ENCODE data around the gene OR52H1.

Gene OR52H1

GRCh38 chr11:5541427-5541826 lies 6.9 kb downstream of the OR52H1 start:
- no peak overlapping the region for H3K4ac ChIP-seq (ENCODE audit: low read depth in 1 of 2, low read length in 2 of 2)
- no peak overlapping the region for H4K8ac ChIP-seq (ENCODE audit: low read length)
- H3K4me3 ChIP-seq (ENCODE audit: insufficient read depth in 1 of 2, low read depth in 1 of 2, low read length in 2 of 2): no peak overlapping the region
- H3K9me3 ChIP-seq (ENCODE audit: control insufficient read depth, low read length): no peaks in the 10 kb centered on the region
- 80% methylated on average over 1 of the region's 1 CpG for WGBS
- no peak overlapping the region for H3K18ac ChIP-seq (ENCODE audit: low read depth in 1 of 2, low read length in 2 of 2)
- H3K9ac ChIP-seq (ENCODE audit: low read length): no peak overlapping the region
- no peak overlapping the region for H3K14ac ChIP-seq (ENCODE audit: low read length in 2 of 2)
- H2AFZ ChIP-seq (ENCODE audit: low read depth, low read length): no peak overlapping the region
- no peak overlapping the region for H4K91ac ChIP-seq (ENCODE audit: low read length)
- H3K23ac ChIP-seq (ENCODE audit: low read length in 2 of 2): no peak overlapping the region
- H3K4me2 ChIP-seq (ENCODE audit: low read length, poor library complexity, severe bottlenecking): no peak overlapping the region
- H3K36me3 ChIP-seq (ENCODE audit: control insufficient read depth in 1 of 2, insufficient read depth in 2 of 2, low read depth in 1 of 2, low read length in 2 of 2): no peaks in the 10 kb centered on the region
- no peak overlapping the region for H3K27ac ChIP-seq (ENCODE audit: low read length, poor library complexity, severe bottlenecking)
- DNase-seq: no peak
- H2AK5ac ChIP-seq (ENCODE audit: low read length, severe bottlenecking): no peak overlapping the region
- no peaks in the 10 kb centered on the region for H3K79me1 ChIP-seq (replicated peaks; ENCODE audit: low read length, poor library complexity, severe bottlenecking)
- no peak overlapping the region for H2BK120ac ChIP-seq (ENCODE audit: low read depth, low read length)
- H3K4me1 ChIP-seq (ENCODE audit: control insufficient read depth, insufficient read depth, low read depth, low read length): no peaks in the 10 kb centered on the region
- H2BK5ac ChIP-seq (ENCODE audit: low read depth, low read length, poor library complexity, severe bottlenecking): no peak overlapping the region
- H2BK15ac ChIP-seq (ENCODE audit: low read depth, poor library complexity, severe bottlenecking): no peak overlapping the region
- H2BK12ac ChIP-seq (ENCODE audit: low read length in 2 of 2): no peak overlapping the region
- no peaks in the 10 kb centered on the region for H3K27me3 ChIP-seq (ENCODE audit: control insufficient read depth in 1 of 2, insufficient read depth in 1 of 2, low read length in 2 of 2)

- Histone ChIP-seq H3K4me3 (ENCODE audit: insufficient read depth in 1 of 2, low read depth in 1 of 2, low read length in 2 of 2) (no peak overlapping the region), H3K9ac (ENCODE audit: low read length) (no peak overlapping the region), H3K14ac (ENCODE audit: low read length in 2 of 2) (no peak overlapping the region), H3K18ac (ENCODE audit: low read depth in 1 of 2, low read length in 2 of 2) (no peak overlapping the region), H3K27ac (ENCODE audit: low read length, poor library complexity, severe bottlenecking) (no peak overlapping the region), H2BK5ac (ENCODE audit: low read depth, low read length, poor library complexity, severe bottlenecking) (no peak overlapping the region), H4K91ac (ENCODE audit: low read length) (no peak overlapping the region), H2BK15ac (ENCODE audit: low read depth, poor library complexity, severe bottlenecking) (no peak overlapping the region), H3K36me3 (ENCODE audit: control insufficient read depth in 1 of 2, insufficient read depth in 2 of 2, low read depth in 1 of 2, low read length in 2 of 2) (no peaks in the 10 kb centered on the region), H3K4me1 (ENCODE audit: control insufficient read depth, insufficient read depth, low read depth, low read length) (no peaks in the 10 kb centered on the region), H2AK5ac (ENCODE audit: low read length, severe bottlenecking) (no peak overlapping the region), H3K9me3 (ENCODE audit: control insufficient read depth, low read length) (no peaks in the 10 kb centered on the region), H4K8ac (ENCODE audit: low read length) (no peak overlapping the region), H3K23ac (ENCODE audit: low read length in 2 of 2) (no peak overlapping the region), H2BK12ac (ENCODE audit: low read length in 2 of 2) (no peak overlapping the region), H2BK120ac (ENCODE audit: low read depth, low read length) (no peak overlapping the region), H3K27me3 (ENCODE audit: control insufficient read depth in 1 of 2, insufficient read depth in 1 of 2, low read length in 2 of 2) (peaks cover 0 to 3% of the 10 kb centered on the region in 2 experiments), H2AFZ (ENCODE audit: low read depth, low read length) (no peak overlapping the region), H3K79me1 (replicated peaks; ENCODE audit: low read length, poor library complexity, severe bottlenecking) (no peaks in the 10 kb centered on the region), H3K4ac (ENCODE audit: low read depth in 1 of 2, low read length in 2 of 2) (no peak overlapping the region), H3K4me2 (ENCODE audit: low read length, poor library complexity, severe bottlenecking) (no peak overlapping the region)
- no peak for DNase-seq
These were observed 11.9 kb downstream of the OR52H1 start for GRCh38 chr11:5536482-5536881.

GRCh38 chr11:5534046-5534445 lies 14.3 kb downstream of the OR52H1 start:
- Histone ChIP-seq H3K79me1 (replicated peaks; ENCODE audit: low read length, poor library complexity, severe bottlenecking) (no peaks in the 10 kb centered on the region), H3K4me2 (ENCODE audit: low read length, poor library complexity, severe bottlenecking) (no peak overlapping the region), H2AK5ac (ENCODE audit: low read length, severe bottlenecking) (no peak overlapping the region), H3K4me3 (ENCODE audit: insufficient read depth in 1 of 2, low read depth in 1 of 2, low read length in 2 of 2) (no peak overlapping the region), H3K27me3 (ENCODE audit: control insufficient read depth in 1 of 2, insufficient read depth in 1 of 2, low read length in 2 of 2) (peaks cover 0 to 4% of the 10 kb centered on the region in 2 experiments), H3K23ac (ENCODE audit: low read length in 2 of 2) (no peak overlapping the region), H4K8ac (ENCODE audit: low read length) (no peak overlapping the region), H2BK15ac (ENCODE audit: low read depth, poor library complexity, severe bottlenecking) (no peak overlapping the region), H2BK12ac (ENCODE audit: low read length in 2 of 2) (no peak overlapping the region), H3K9me3 (ENCODE audit: control insufficient read depth, low read length) (no peaks in the 10 kb centered on the region), H3K9ac (ENCODE audit: low read length) (no peak overlapping the region), H3K14ac (ENCODE audit: low read length in 2 of 2) (no peak overlapping the region), H3K4ac (ENCODE audit: low read depth in 1 of 2, low read length in 2 of 2) (no peak overlapping the region), H3K27ac (ENCODE audit: low read length, poor library complexity, severe bottlenecking) (no peak overlapping the region), H2BK5ac (ENCODE audit: low read depth, low read length, poor library complexity, severe bottlenecking) (no peak overlapping the region), H3K4me1 (ENCODE audit: control insufficient read depth, insufficient read depth, low read depth, low read length) (no peaks in the 10 kb centered on the region), H3K36me3 (ENCODE audit: control insufficient read depth in 1 of 2, insufficient read depth in 2 of 2, low read depth in 1 of 2, low read length in 2 of 2) (no peaks in the 10 kb centered on the region), H2BK120ac (ENCODE audit: low read depth, low read length) (no peak overlapping the region), H3K18ac (ENCODE audit: low read depth in 1 of 2, low read length in 2 of 2) (no peak overlapping the region), H4K91ac (ENCODE audit: low read length) (no peak overlapping the region), H2AFZ (ENCODE audit: low read depth, low read length) (no peak overlapping the region)
- DNase-seq: no peak
- WGBS: 80% methylated on average over 1 of the region's 1 CpG

GRCh38 chr11:5531053-5531831 lies 17.1 kb downstream of the OR52H1 start:
- H3K79me1 ChIP-seq (replicated peaks; ENCODE audit: low read length, poor library complexity, severe bottlenecking): no peaks in the 10 kb centered on the region
- H4K8ac ChIP-seq (ENCODE audit: low read length): no peak overlapping the region
- no peak overlapping the region for H3K14ac ChIP-seq (ENCODE audit: low read length in 2 of 2)
- H3K27ac ChIP-seq (ENCODE audit: low read length, poor library complexity, severe bottlenecking): no peak overlapping the region
- H3K27me3 ChIP-seq (ENCODE audit: control insufficient read depth in 1 of 2, insufficient read depth in 1 of 2, low read length in 2 of 2): peaks cover 0 to 14% of the 10 kb centered on the region in 2 experiments
- H2BK12ac ChIP-seq (ENCODE audit: low read length in 2 of 2): no peak overlapping the region
- no peak overlapping the region for H3K23ac ChIP-seq (ENCODE audit: low read length in 2 of 2)
- no peak overlapping the region for H3K18ac ChIP-seq (ENCODE audit: low read depth in 1 of 2, low read length in 2 of 2)
- no peak overlapping the region for H3K4ac ChIP-seq (ENCODE audit: low read depth in 1 of 2, low read length in 2 of 2)
- WGBS: 100% methylated on average over 2 of the region's 2 CpGs
- no peak for DNase-seq
- no peak overlapping the region for H2AK5ac ChIP-seq (ENCODE audit: low read length, severe bottlenecking)
- H3K4me3 ChIP-seq (ENCODE audit: insufficient read depth in 1 of 2, low read depth in 1 of 2, low read length in 2 of 2): no peak overlapping the region
- H2BK120ac ChIP-seq (ENCODE audit: low read depth, low read length): no peak overlapping the region
- H2AFZ ChIP-seq (ENCODE audit: low read depth, low read length): no peak overlapping the region
- no peak overlapping the region for H3K9ac ChIP-seq (ENCODE audit: low read length)
- no peak overlapping the region for H2BK5ac ChIP-seq (ENCODE audit: low read depth, low read length, poor library complexity, severe bottlenecking)
- H3K36me3 ChIP-seq (ENCODE audit: control insufficient read depth in 1 of 2, insufficient read depth in 2 of 2, low read depth in 1 of 2, low read length in 2 of 2): no peaks in the 10 kb centered on the region
- H4K91ac ChIP-seq (ENCODE audit: low read length): no peak overlapping the region
- H3K4me1 ChIP-seq (ENCODE audit: control insufficient read depth, insufficient read depth, low read depth, low read length): peaks cover 2% of the 10 kb centered on the region
- no peaks in the 10 kb centered on the region for H3K9me3 ChIP-seq (ENCODE audit: control insufficient read depth, low read length)
- H3K4me2 ChIP-seq (ENCODE audit: low read length, poor library complexity, severe bottlenecking): no peak overlapping the region
- H2BK15ac ChIP-seq (ENCODE audit: low read depth, poor library complexity, severe bottlenecking): no peak overlapping the region
